Measurements from ENCODE around the gene OR51F1. TPM values are rescaled to one million over a fixed set of nuclear protein-coding genes. Genes with fewer than 3 reads are reported as not detected.

Gene OR51F1
- total and polyA plus RNA-seq, 2 experiments from 2014 or later: not detected

- TF ChIP-seq ZNF331 (CRISPR knock-in tag; IDR thresholded peaks at IDR 0.05; ENCODE audit: low read depth) (no peak), POLR2AphosphoS5 (IDR thresholded peaks at IDR 0.05; ENCODE audit: low read depth) (no peak), EZH2phosphoT487 (IDR thresholded peaks at IDR 0.05; ENCODE audit: unreplicated experiment) (no peak), EZH2 (IDR thresholded peaks at IDR 0.05; ENCODE audit: low read depth, unreplicated experiment) (no peak), JUNB (IDR thresholded peaks at IDR 0.05; ENCODE audit: unreplicated experiment) (no peak), REST (IDR thresholded peaks at IDR 0.05; ENCODE audit: unreplicated experiment) (no peak), NANOG (IDR thresholded peaks at IDR 0.05; ENCODE audit: borderline replicate concordance) (no peak), CREB1 (CRISPR knock-in tag; IDR thresholded peaks at IDR 0.05; ENCODE audit: low read depth) (no peak)
- TF ChIP-seq, protein P1, sequence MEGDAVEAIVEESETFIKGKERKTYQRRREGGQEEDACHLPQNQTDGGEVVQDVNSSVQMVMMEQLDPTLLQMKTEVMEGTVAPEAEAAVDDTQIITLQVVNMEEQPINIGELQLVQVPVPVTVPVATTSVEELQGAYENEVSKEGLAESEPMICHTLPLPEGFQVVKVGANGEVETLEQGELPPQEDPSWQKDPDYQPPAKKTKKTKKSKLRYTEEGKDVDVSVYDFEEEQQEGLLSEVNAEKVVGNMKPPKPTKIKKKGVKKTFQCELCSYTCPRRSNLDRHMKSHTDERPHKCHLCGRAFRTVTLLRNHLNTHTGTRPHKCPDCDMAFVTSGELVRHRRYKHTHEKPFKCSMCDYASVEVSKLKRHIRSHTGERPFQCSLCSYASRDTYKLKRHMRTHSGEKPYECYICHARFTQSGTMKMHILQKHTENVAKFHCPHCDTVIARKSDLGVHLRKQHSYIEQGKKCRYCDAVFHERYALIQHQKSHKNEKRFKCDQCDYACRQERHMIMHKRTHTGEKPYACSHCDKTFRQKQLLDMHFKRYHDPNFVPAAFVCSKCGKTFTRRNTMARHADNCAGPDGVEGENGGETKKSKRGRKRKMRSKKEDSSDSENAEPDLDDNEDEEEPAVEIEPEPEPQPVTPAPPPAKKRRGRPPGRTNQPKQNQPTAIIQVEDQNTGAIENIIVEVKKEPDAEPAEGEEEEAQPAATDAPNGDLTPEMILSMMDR (conservative IDR thresholded peaks at IDR 0.05; ENCODE audit: low read depth in 2 of 2): no peak
- TF ChIP-seq, protein P2, sequence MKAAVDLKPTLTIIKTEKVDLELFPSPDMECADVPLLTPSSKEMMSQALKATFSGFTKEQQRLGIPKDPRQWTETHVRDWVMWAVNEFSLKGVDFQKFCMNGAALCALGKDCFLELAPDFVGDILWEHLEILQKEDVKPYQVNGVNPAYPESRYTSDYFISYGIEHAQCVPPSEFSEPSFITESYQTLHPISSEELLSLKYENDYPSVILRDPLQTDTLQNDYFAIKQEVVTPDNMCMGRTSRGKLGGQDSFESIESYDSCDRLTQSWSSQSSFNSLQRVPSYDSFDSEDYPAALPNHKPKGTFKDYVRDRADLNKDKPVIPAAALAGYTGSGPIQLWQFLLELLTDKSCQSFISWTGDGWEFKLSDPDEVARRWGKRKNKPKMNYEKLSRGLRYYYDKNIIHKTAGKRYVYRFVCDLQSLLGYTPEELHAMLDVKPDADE (IDR thresholded peaks at IDR 0.05): no peak
Measured at GRCh38 chr11:4751201-4751600, 18.5 kb downstream of the OR51F1 start (continued).

DNA sequence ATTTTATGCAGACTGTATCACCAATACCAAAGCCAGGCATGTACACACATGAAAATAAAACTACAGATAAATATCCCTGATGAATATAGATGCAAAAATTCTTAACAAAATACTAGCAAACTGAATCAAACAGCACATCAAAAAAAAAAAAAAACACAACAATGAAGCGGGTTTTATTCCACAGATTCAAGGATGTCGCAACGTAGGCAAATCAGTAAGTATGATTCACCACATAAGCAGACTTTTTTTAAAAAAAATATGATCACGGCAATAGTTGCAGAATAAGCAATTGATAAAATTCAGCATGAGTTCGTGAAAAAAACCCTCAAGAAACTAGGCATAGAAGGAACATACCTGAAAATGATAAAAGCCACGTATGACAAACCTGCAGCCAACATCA, 21.3 kb downstream of the OR51F1 start:
- Histone ChIP-seq H3K36me3 (ENCODE audit: insufficient read depth) (no peaks in the 10 kb centered on the region), H3K4me3 (no peak overlapping the region), H4K20me1 (replicated peaks; ENCODE audit: insufficient read depth) (no peaks in the 10 kb centered on the region), H3K27ac (ENCODE audit: low read depth) (no peak overlapping the region), H3K79me2 (replicated peaks; ENCODE audit: insufficient read depth) (no peaks in the 10 kb centered on the region), H3F3A (replicated peaks; ENCODE audit: low read depth) (no peaks in the 10 kb centered on the region), H3K4me1 (ENCODE audit: insufficient read depth) (no peaks in the 10 kb centered on the region), H3K27me3 (ENCODE audit: insufficient read depth) (no peaks in the 10 kb centered on the region), H2AFZ (no peak overlapping the region), H3K4me2 (no peak overlapping the region), H3K9me2 (ENCODE audit: insufficient read depth) (no peaks in the 10 kb centered on the region)
- ATAC-seq: no peak
- H3K9me3 Mint-ChIP-seq: no peaks in the 10 kb centered on the region
- H3K4me3 Mint-ChIP-seq: no peak overlapping the region
- DNase-seq (ENCODE audit: low spot score): no peak
- H3K36me3 Mint-ChIP-seq (ENCODE audit: low read depth): no peaks in the 10 kb centered on the region
- H3K4me1 Mint-ChIP-seq: peaks cover 2% of the 10 kb centered on the region; the same call in 2 of the 3 replicates
- no peaks in the 10 kb centered on the region for H3K27me3 Mint-ChIP-seq (ENCODE audit: insufficient read depth, low read depth, poor library complexity)
- peak overlapping the region; percentile 38; the same call in 1 of the 2 replicates for H3K27ac Mint-ChIP-seq
- TF ChIP-seq, protein P2 (IDR thresholded peaks at IDR 0.05): no peak
- no peak for TF ChIP-seq ZNF331 (CRISPR knock-in tag; IDR thresholded peaks at IDR 0.05; ENCODE audit: low read depth)
- no peak for TF ChIP-seq ZNF462 (CRISPR knock-in tag; IDR thresholded peaks at IDR 0.05)
